ENCODE data around the gene DEF6. TPM values are rescaled to one million over a fixed set of nuclear protein-coding genes. Genes with fewer than 3 reads are reported as not detected.

Gene DEF6
- total RNA-seq, 1 donor from 2014 or later, result 6.2 TPM

GRCh38 chr6:35258336-35258735 is 39.3 kb upstream of the DEF6 start:
- no peak for TF ChIP-seq CTCF (conservative IDR thresholded peaks at IDR 0.05)
- no peaks in the 10 kb centered on the region for H3K36me3 Mint-ChIP-seq
- H3K4me1 Mint-ChIP-seq (ENCODE audit: unreplicated experiment), result peaks cover 27% of the 10 kb centered on the region
- no peaks in the 10 kb centered on the region for H3K27me3 Mint-ChIP-seq
- no peaks in the 10 kb centered on the region for H3K9me3 Mint-ChIP-seq
- H3K4me3 Mint-ChIP-seq, result peak overlapping the region; percentile 99
- DNase-seq (ENCODE audit: extremely low spot score, unreplicated experiment), result no peak
- peak overlapping the region; percentile 97 for H3K27ac Mint-ChIP-seq

- Mint-ChIP-seq H3K4me3 (peak overlapping the region; percentile 99), H3K27me3 (no peaks in the 10 kb centered on the region), H3K4me1 (ENCODE audit: unreplicated experiment) (peaks cover 29% of the 10 kb centered on the region), H3K27ac (peak overlapping the region; percentile 97), H3K36me3 (no peaks in the 10 kb centered on the region), H3K9me3 (no peaks in the 10 kb centered on the region)
- peak; percentile 61 for TF ChIP-seq CTCF (conservative IDR thresholded peaks at IDR 0.05)
- DNase-seq (ENCODE audit: extremely low spot score, unreplicated experiment), result no peak
These were observed 38.8 kb upstream of the DEF6 start for GRCh38 chr6:35258858-35259193.

DNA sequence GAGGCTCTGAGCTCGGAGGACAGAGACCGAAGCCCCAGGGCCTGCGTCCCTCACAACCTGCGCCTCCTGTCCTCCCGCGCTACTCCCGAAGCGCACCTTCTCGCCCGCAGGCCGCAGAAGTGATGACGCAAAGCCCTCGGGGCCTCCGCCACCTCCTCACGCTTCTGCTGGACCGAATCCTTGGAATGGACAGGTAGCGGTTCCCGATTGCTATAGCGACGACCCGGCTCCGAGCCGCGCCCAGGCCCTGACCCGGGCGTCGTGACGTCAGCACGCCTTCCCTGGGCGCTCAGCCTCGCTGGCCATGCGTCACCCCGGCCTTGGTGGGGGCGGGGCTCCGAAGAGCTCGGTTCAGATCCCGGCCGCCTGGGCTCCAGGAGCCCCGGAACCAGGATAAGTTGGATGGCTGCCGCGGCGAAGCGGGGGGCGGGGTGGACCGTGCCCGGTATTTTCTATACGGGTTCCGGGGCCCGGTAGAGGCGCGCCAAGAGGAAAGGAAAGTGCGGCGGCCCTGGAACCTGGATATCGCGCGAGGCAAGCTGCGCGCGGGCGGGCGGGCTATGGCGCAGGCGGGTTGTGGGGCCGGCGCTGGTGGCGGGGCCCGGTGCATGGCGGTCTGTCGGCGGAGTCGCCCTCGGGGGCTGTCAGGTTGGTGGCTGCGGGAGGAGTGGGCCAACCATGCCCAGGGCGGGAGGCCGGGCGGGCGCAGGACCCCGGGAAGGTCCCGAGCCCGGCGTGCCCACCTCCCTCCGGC is 38.2 kb upstream of the DEF6 start, which contains the start of gene ZNF76:
Gene ZNF76 (plus strand): TSS at position 542 of the 754 bp plus-strand sequence. CDS start 21,417 bp downstream, outside the sequence.
- Mint-ChIP-seq H3K27me3 (no peaks in the 10 kb centered on the region), H3K27ac (peak within 1 kb of the TSS; percentile 97), H3K9me3 (no peaks in the 10 kb centered on the region), H3K4me1 (ENCODE audit: unreplicated experiment) (peaks cover 29% of the 10 kb centered on the region), H3K4me3 (peak within 1 kb of the TSS; percentile 99), H3K36me3 (no peaks in the 10 kb centered on the region)
- peak; percentile 99 for DNase-seq (ENCODE audit: extremely low spot score, unreplicated experiment)
- TF ChIP-seq CTCF (conservative IDR thresholded peaks at IDR 0.05), result peak; percentile 26

DNA sequence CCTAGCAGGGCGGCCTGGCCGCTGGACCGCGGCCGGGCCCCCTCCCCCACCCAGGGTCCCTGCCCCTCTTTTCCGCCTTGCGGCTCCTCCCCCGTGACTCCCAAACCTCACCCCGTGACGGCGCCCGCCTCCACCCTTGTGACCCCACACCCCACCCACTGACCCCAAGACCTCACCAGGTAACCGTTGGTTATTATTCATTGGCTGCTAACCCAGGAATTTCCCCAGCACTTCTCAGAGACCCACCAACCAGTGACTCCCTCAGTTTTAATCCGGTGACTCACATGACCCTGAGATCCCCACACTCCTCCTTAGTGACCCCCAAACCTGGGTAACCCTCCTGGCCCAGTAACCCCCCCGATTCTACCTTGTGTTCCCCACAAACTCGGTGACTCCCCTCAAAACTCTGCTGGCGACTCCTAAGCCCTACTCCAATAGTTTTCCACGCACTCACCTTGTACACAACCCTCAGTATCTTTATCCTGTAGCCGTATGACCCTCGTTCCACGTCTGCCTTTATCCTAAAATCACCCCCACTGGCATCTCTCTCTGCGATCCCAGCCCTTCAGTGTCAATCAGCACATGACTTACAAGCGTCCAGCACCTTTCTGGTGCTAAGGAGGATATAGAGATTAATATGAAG is 37.5 kb upstream of the DEF6 start:
- Mint-ChIP-seq H3K4me1 (ENCODE audit: unreplicated experiment) (peaks cover 29% of the 10 kb centered on the region), H3K9me3 (no peaks in the 10 kb centered on the region), H3K36me3 (no peaks in the 10 kb centered on the region), H3K4me3 (peak overlapping the region; percentile 99), H3K27me3 (no peaks in the 10 kb centered on the region), H3K27ac (peak overlapping the region; percentile 90)
- no peak for TF ChIP-seq CTCF (conservative IDR thresholded peaks at IDR 0.05)
- no peak for DNase-seq (ENCODE audit: extremely low spot score, unreplicated experiment)

DNA sequence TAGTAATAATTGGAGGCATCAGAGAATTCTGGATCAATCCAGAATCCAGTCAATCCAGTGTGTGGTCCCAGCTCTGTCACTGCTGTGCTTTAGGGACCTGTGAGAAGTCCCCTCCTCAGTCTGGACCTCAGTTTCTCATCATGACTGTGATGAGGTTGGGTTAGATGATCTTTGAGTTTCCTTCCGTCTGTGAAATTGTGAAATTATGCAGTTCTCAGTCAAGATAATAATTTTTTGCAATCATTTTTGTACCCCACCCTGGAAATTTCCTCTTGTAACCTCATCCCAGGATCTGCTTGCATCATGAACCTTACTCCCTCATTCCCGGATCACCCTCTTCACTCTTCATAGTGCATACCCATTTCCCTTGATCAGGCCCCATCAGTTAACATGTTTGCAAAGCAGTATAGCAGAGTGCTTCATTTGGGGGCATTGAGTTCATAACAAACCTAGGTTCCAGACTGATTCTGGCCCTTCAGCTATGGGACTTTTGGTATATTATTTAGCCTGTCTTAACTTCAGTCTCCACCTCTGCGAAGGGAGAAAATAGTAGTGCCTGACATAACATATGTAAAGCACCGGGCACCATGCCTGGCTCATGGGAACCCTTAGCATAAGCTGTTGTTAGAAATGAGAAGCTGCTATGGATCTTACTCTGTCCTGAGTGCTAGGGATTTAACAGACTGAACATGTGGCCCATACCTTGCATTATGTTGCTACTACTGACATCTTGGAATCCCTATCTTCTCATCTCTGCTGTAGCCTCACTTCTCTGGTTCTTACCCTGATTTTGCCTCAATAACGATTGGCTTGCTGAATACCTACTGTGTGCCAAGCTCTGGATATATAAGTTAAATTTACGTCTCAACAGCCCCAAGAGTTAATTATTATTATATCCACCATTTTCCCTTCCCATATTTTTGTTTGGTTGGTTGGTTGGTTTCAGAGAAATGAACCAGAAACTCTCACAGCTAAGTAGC is 36.7 kb upstream of the DEF6 start:
- Mint-ChIP-seq H3K4me1 (ENCODE audit: unreplicated experiment) (peaks cover 33% of the 10 kb centered on the region), H3K4me3 (peak overlapping the region; percentile 99), H3K36me3 (no peaks in the 10 kb centered on the region), H3K9me3 (no peaks in the 10 kb centered on the region), H3K27ac (peak overlapping the region; percentile 90), H3K27me3 (no peaks in the 10 kb centered on the region)
- DNase-seq (ENCODE audit: extremely low spot score, unreplicated experiment), result no peak
- TF ChIP-seq CTCF (conservative IDR thresholded peaks at IDR 0.05), result no peak

All from type B pancreatic cell (in vitro differentiated cells).